Uterus (tissue), 2 donors: ENCODE data around the gene CBR1.

Experiments
- CTCF ChIP-seq, 4 experiments: fragments of 200-600 bp in 2 of 4; fragments of 450-650 bp in 2 of 4; sonication (generic) in 2 of 4; IDR thresholded peaks; one replicate each; pipeline ENCODE4 v1.5.1; 2016 to 2019; ENCODE audit warnings: antibody characterized with exemption in 4 of 4, mild to moderate bottlenecking in 2 of 4, moderate library complexity in 1 of 4
- POLR2A ChIP-seq, 2 donors: fragments of 450-650 bp; IDR thresholded peaks; one replicate each; pipeline ENCODE4 v1.6.1; 2016; ENCODE audit warnings: antibody characterized with exemption in 2 of 2, mild to moderate bottlenecking in 1 of 2, moderate library complexity in 1 of 2

- no peak for TF ChIP-seq CTCF (IDR thresholded peaks at IDR 0.05)
- TF ChIP-seq POLR2A (IDR thresholded peaks at IDR 0.05): no peak
Observed at GRCh38 chr21:36047139-36047538, 22.7 kb upstream of the CBR1 start.
